IPS-NIHi11 (cell line): ENCODE results near the gene ABCA2.
"Not testable (repeated sequence)": the region's sequence is repeated elsewhere in the genome, so short reads cannot be mapped to it uniquely, and the experiment has no call there.

ENCODE experiments used
- DNase-seq: peaks from one replicate; pipeline ENCODE4 v3.0.0; 2012; ENCODE audit warnings: mixed read lengths, low spot score

Gene ABCA2

GRCh38 chr9:137064027-137064879 is 36.2 kb upstream of the ABCA2 start:
- DNase-seq = peak; percentile 83

DNA sequence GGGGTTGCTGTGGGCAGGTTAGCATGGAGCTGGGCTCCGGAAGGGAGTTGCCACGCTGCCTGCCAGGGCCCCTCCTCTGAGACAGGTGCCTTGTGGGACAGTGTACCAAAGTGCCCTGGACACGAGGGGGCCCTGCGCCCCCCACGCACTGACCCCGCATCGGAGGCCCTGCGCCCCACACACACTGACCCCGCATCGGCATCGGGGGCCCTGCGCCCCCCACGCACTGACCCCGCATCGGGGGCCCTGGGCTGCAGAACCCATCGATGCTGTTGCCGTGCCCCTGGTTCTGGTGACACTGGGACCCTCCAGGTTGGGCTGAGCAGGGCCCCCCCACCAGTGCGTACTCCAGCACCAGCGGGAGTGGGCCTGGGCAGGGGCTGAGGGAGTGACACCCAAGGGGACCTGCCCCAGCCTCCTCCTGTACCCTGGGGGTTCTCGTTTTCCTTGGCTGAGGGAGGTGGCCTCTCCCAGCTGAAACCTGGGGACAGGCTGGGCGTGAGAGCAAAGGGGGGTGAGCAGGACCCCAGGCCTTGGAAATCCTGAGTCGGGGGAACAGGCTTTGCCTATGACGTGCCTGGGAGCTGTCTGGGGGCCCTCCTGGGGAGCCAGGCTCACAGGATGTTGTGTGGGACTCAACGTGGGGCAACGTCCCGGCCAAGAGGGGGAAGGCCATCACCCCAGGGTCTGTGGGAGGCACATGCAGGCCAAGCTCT is 35.4 kb upstream of the ABCA2 start:
- DNase-seq = no peak

DNA sequence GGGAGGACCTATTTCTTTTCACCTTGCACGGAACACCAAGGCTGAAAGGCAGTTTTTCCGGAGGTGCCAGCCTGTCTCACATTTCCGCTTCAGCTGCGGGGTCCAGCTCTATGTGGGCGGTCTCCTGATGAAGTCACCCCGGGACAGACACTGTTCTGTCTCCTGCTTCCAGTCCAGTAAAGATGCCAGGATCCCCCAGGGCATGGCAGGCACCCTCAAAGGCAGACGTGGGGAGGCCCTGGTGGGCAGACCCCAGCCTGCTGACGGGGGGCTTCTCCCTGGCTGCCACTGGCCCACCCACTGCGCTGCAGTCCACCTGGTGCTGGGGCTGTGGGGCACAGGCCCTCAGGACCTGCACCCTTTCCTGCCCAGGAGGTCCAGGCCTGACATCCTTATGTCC is 34.8 kb upstream of the ABCA2 start:
- not testable (repeated sequence) for DNase-seq

DNA sequence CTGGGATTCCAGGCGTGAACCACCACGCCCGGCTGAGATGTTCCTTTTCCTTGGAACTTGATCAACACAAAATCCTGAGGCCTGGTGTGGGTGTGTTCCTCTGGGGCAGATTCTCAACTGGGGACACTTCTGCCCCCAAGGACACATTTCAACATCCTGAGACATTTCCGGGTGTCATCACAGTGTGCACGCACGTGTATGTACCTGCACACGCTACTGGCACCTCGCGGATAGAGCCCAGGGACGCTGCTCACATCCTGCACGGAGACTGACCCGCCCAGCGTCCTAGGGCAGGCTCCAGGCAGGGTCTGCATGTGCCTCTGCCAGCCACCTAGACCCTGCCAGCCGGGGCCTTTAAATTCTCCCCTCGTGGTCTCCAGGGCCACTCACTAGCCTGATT is 34.3 kb upstream of the ABCA2 start:
- DNase-seq = no peak

- DNase-seq = no peak
Observed at GRCh38 chr9:137058521-137059234, 30.6 kb upstream of the ABCA2 start.

DNA sequence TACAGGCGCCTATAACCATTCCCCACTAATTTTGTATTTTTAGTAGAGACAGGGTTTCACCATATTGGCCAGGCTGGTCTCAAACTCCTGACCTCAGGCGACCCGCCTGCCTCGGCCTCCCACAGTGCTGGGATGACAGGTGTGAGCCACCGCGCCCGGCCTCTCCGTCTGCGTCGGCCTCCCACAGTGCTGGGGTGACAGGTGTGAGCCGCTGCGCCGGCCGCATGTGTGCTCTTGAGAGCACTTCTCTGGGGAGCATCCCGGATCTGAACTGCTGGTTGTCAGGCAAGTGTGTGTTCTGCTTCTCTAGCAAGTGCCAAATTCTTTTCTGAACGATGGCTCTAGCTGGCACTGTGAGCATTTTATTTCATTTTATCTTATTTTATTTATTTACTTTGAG is 29.5 kb upstream of the ABCA2 start:
- no peak for DNase-seq

DNA sequence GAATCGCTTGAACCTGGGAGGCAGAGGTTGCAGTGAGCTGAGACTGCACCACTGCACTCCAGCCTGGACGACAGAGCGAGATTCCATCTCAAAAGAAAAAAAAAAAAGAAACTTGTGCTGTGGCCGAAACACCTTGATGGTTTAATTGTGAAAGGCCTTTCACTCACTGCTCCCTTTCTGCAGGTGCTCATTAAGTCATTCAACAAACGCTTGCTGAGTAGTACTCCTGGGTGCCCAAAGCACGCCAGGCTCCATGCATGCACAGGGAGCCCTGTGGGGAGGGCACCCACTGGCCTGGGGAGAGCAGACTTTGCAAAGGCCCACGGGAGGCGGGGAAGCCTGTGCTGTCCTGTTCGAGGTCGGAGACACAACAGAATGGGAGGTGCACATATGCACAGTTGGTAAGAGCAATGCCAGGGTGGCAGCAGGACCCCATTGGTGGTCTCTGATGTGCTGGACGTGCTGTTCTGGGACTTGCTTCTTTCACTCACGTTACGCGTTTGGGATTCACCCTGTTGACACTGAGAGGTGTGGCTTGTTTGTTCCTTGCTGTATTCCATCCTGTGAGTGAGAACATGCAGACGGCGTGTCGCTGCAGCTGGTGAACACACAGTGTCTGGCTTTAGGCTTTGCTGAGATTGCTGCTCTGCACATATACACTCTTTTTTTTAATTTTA is 28.8 kb upstream of the ABCA2 start:
- no peak for DNase-seq

DNA sequence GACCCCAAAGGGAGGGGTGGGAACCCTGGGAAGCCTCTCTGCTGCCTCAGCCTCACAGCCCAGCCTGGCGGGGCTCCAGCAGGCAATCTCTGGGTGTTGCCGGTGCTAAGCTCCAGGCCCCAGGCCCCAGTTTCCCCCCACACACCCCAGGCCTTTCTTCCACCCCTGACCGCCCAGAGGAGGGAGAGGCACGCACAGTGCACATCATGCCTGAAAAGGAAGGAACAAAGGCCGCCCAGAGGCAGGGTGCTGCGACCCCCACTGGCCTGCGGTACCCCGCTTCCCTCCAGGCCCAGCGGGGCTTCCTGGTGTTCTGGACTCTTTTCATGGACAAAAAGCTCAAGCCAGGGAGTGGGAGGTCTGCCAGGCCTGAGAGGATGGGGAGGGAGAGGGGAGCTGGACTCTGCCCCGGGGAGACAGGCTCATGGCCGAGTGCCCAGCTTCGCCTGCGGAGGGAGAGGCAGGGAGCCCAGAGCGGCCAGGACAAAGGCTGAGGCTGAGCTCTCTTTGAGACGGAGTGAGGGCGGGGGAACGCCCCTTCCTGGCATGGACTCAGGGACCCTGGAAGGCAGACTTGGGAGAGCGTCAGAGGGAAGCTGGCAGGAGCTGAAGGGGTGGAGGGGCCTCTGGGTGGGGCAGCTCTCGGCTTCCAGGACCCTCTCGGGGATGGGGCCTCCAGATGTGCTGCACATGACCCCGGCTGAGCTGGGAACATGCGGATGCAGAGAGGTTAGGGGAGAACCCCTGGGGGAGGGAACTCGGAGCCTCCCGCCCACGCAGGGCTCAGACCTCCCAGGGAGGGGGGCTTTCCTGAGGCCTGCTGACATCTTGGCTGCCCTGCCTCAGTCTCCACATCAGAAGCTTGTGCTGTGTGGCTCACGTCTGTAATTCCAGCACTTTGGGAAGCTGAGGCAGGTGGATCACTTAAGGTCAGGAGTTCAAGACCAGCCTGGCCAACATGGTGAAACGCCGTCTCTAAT is 27.6 kb upstream of the ABCA2 start:
- peak; percentile 53 for DNase-seq

DNA sequence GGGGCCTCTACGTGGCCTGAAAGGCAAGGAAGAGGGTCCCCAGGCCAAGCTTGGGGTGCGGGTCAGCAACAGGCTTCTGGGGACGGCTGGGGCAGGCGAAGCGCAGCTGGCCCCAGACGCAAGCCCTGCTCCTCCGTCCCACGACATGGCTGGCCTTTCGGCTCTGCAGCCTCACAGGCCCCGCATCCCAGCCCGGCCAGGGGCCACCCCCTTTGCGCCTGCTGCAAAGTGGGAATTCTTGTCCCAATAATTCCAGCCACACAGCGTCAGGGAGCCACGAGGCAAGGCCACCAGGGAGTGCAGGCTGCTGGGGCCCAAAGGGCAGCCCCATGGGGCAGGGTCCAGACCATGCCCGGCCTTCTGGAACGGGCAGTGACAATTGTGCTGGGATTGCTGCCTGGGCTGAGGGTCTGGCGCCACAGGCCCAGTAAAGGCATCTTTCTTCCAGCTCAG is 26.9 kb upstream of the ABCA2 start:
- no peak for DNase-seq

DNA sequence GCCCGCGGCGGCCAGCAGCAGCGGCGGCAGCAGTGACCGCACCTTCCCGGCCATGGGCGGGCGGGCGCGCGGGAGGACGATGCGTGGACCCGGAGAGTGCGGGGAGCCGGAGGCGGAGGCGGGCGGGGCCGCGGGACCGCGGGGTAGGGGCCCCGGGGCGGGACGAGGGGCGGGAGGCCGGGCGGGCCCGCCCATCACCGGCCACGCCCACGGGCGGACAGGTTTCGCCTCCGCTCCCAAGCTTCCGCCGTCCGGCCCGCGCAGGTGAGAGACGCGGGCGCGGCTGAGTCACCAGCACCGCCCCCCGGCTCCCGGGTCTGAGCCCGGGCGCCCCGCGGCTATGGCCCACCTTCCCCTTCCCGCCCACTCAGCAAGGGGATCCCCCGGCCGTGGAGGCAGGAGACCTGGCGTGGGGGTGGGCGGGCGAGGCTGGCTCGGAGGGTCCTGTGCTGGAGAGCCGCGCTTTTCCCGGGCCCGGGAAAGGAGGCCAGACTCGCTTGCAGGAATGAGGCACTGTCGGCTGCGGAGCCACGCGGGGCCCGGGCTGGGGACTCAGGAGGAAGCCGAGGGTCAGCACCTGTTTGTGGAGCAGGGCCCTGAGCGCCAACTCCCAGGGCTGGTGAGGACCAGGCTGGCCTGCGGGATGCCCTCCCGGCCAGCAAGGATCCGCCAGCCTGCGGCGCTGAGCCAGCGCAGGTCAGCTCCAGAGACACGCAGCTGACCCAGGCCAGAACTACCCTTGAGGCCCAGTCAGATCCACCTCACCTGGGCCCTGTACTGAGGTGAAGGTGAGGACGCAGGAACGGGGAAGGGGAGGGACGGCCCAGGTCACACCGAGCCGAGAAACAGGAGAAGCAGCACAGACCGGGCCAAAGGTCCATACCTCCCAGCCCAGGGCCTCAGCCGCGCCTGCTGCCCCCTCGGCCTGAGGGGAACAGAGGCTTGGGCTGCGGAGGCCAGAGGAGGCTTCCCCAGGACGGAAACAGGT is 26.2 kb upstream of the ABCA2 start, which contains the start of gene ENTPD2:
Gene ENTPD2 (minus strand): TSS at position 118 of the 988 bp plus-strand sequence. CDS start 64 bp downstream, at position 54.
- DNase-seq = peak; percentile 85

DNA sequence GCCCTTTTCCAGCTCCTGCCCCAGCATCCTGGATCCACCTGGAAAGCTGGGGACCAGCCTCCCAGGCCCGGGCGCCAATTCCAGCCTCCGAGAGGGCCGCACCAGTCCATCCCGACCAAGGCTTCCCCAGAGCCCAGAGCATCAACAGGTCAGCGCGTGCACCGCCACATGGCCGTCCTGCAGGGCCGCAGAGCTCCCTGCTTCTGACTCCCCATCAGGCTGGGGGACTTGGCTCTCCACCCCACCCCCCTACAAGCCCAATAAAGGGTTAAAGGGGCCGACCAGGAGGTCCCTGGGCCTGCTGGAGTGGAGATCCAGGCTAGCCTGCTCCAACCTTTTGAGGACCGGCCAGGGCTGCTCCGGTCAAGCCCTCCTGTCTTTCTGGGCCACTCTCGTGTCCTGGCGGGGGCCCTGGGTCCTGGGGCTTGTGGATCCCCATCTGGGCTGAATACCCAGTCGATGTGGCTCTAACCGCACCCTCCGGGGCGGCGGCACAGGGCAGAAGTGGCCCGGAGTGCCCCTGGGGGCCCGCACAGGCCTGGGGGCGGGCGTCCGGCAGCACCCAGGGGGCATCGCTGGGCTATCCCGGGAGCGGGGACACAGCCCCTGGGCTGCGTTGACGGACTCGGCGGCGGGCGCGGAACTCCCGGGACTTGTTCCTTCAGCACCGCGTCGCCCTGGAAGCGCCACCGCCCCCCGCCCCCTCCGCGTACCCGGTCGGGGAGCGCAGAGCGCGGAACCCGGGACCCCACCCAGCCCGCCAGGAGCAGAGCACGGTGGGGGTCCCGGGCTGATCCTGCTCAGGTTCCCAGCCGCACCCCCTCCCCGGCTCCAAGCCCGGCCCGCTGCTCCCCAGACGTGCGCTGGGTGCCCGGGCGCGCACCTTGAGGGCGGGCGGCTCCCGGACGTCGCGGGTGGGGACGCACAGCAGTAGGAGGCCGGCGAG is 25.2 kb upstream of the ABCA2 start:
- DNase-seq = peak; percentile 58

DNA sequence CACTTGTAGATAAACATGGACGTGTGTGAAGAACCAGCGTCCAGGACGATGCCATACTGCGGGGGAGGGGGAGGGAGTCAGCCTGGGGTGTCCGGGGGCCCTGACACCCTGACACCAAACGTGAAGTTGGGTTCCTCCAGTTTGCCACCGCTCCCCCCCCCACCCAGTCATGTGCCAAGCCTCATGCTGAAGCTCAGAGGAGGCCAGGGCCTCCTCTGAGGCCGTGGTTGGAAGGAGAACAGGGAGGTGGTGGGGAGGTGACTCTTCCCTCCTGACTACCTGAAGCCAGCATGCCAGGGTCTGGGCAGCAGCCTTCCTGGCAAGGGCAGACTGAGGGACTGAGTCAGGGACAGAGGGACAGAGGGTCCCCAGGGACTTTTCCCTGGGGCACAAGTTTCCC is 24.3 kb upstream of the ABCA2 start:
- no peak for DNase-seq

- DNase-seq = no peak
Observed at GRCh38 chr9:137051145-137051724, 23.2 kb upstream of the ABCA2 start.

- DNase-seq = peak; percentile 35
Observed at GRCh38 chr9:137050570-137050969, 22.5 kb upstream of the ABCA2 start.

GRCh38 chr9:137049544-137050449 is 21.8 kb upstream of the ABCA2 start:
- DNase-seq = peak; percentile 71

DNA sequence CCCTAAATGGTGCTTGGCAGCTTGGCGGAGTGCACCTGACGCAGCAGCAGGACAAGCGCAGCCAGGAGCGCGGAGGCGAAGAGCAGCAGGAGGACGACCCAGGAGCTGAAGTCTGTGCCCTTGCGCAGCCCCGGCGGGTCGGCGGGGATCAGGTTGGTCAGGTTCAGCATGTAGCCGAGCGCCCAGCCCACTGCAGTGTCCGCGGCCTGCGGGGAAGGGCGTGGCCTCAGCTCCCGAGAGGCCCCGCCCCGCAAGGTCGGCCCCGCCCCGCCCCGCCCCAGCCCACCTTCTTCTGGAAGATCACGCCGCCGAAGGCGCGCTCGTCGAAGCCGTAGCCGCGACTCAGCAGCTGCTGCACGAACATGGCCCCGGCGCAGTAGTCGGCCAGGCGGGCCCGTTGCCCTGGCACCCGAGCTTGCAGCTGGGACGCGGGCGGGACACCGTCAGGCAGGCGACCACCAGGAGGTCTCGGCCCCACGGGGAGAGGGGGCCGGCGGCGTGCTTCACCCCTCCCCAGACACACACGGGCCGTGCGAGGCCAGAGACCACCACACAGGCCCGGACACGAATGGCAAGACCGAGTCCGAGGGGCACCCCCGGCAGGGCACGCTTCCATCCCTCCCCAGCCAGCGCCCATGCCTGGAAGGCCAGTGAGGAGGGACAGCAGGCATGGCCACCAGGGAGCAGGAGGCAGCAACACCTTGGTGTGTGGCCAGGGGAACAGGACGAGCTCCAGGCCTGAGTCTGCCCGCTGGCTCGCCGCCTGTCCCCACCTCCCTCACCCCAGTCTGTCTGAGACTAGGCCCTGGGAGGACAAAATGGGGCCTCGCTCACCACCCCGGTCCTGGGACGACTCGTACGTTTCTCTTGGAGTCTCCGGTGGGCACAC is 20.9 kb upstream of the ABCA2 start:
- DNase-seq = peak; percentile 74
